GM23338 (cell line): ENCODE data around the gene TCTN1. TPM values are rescaled to one million over a fixed set of nuclear protein-coding genes. Genes with fewer than 3 reads are reported as not detected.

Experiments
- ATAC-seq: fragments of 200-7000 bp; cut with Tn5 transposase; 3 replicates; pipeline ENCODE4 v1.9.1; 2020
- DNase-seq: peaks from one replicate; pipeline ENCODE4 v3.0.0-alpha.2; 2015; ENCODE audit warnings: low spot score
- H2AFZ ChIP-seq: fragments of 200-600 bp; sonication (generic); 2 replicates; pipeline ENCODE4 v1.8.0; 2016; ENCODE audit warnings: antibody characterized with exemption, mild to moderate bottlenecking, moderate library complexity
- H3F3A ChIP-seq: fragments of 200-600 bp; sonication (generic); replicated peaks from 2 replicates; pipeline ENCODE4 v1.8.0; 2017; ENCODE audit warnings: antibody characterized with exemption, mixed run types, low read depth
- H3K27ac ChIP-seq: fragments of 200-600 bp; sonication (generic); 2 replicates; pipeline ENCODE4 v1.6.1; 2016; ENCODE audit warnings: low read depth
- H3K27me3 ChIP-seq: fragments of 200-600 bp; sonication (generic); 2 replicates; pipeline ENCODE4 v1.8.0; 2016; ENCODE audit warnings: mild to moderate bottlenecking, mixed run types, moderate library complexity; ENCODE audit not compliant: insufficient read depth
- H3K36me3 ChIP-seq: fragments of 200-600 bp; sonication (generic); 2 replicates; pipeline ENCODE4 v1.8.0; 2016; ENCODE audit warnings: mild to moderate bottlenecking; ENCODE audit not compliant: insufficient read depth
- H3K4me1 ChIP-seq: fragments of 200-600 bp; sonication (generic); 2 replicates; pipeline ENCODE4 v1.8.0; 2016; ENCODE audit warnings: mild to moderate bottlenecking, moderate library complexity; ENCODE audit not compliant: insufficient read depth
- H3K4me2 ChIP-seq: fragments of 200-600 bp; sonication (generic); 2 replicates; pipeline ENCODE4 v1.7.1; 2017; ENCODE audit warnings: mixed run types
- H3K4me3 ChIP-seq: fragments of 200-600 bp; sonication (generic); 2 replicates; pipeline ENCODE4 v1.6.1; 2016; ENCODE audit warnings: mixed run types
- H3K79me2 ChIP-seq: fragments of 200-600 bp; sonication (generic); replicated peaks from 2 replicates; pipeline ENCODE4 v1.8.0; 2017; ENCODE audit warnings: mild to moderate bottlenecking; ENCODE audit not compliant: insufficient read depth
- H3K9me2 ChIP-seq: fragments of 200-600 bp; sonication (generic); 2 replicates; pipeline ENCODE4 v1.8.0; 2017; ENCODE audit not compliant: insufficient read depth
- H4K20me1 ChIP-seq: fragments of 200-600 bp; sonication (generic); replicated peaks from 2 replicates; pipeline ENCODE4 v1.8.0; 2017; ENCODE audit warnings: mild to moderate bottlenecking; ENCODE audit not compliant: insufficient read depth
- H3K27ac Mint-ChIP-seq: 2 replicates; pipeline ENCODE4 v1.8.0; 2020; ENCODE audit warnings: inconsistent platforms, mild to moderate bottlenecking, moderate library complexity, mixed read lengths
- H3K27me3 Mint-ChIP-seq: 3 replicates; pipeline ENCODE4 v1.8.0; 2022; ENCODE audit warnings: low read depth, mild to moderate bottlenecking, moderate library complexity, mixed read lengths, inconsistent platforms; ENCODE audit not compliant: insufficient read depth, poor library complexity
- H3K36me3 Mint-ChIP-seq: 3 replicates; pipeline ENCODE4 v1.8.0; 2021; ENCODE audit warnings: low read depth, mild to moderate bottlenecking, inconsistent platforms, moderate library complexity, mixed read lengths
- H3K4me1 Mint-ChIP-seq: 3 replicates; pipeline ENCODE4 v1.8.0; 2020; ENCODE audit warnings: mild to moderate bottlenecking, inconsistent platforms, mixed read lengths
- H3K4me3 Mint-ChIP-seq: 3 replicates; pipeline ENCODE4 v1.8.0; 2021; ENCODE audit warnings: moderate library complexity, mild to moderate bottlenecking, inconsistent platforms, mixed read lengths
- H3K9me3 Mint-ChIP-seq: 3 replicates; pipeline ENCODE4 v1.8.0; 2020; ENCODE audit warnings: moderate library complexity, mild to moderate bottlenecking, inconsistent platforms, mixed read lengths
- CREB1 ChIP-seq: fragments of 250-450 bp; sonication (Bioruptor Pico); IDR thresholded peaks from 2 replicates; pipeline ENCODE4 v1.5.0; 2020; ENCODE audit warnings: low read depth, mild to moderate bottlenecking, moderate library complexity
- EZH2 ChIP-seq: fragments of 200-600 bp; sonication (generic); IDR thresholded peaks from one replicate; pipeline ENCODE4 v1.8.0; 2017; ENCODE audit warnings: antibody characterized with exemption, mild to moderate bottlenecking, low read depth; ENCODE audit not compliant: unreplicated experiment
- EZH2phosphoT487 ChIP-seq: fragments of 200-600 bp; sonication (generic); IDR thresholded peaks from one replicate; pipeline ENCODE4 v1.8.1; 2018; ENCODE audit warnings: antibody characterized with exemption; ENCODE audit not compliant: unreplicated experiment
- JUNB ChIP-seq: IDR thresholded peaks from one replicate; pipeline ENCODE4 v1.6.1; 2016; ENCODE audit warnings: antibody characterized with exemption; ENCODE audit not compliant: unreplicated experiment
- NANOG ChIP-seq: IDR thresholded peaks from 2 replicates; pipeline ENCODE4 v1.6.1; 2016; ENCODE audit warnings: antibody characterized with exemption, borderline replicate concordance
- POLR2AphosphoS5 ChIP-seq: IDR thresholded peaks from 2 replicates; pipeline ENCODE4 v1.6.1; 2016; ENCODE audit warnings: antibody characterized with exemption, low read depth
- STAT1 ChIP-seq: IDR thresholded peaks from one replicate; pipeline ENCODE4 v1.6.1; 2016; ENCODE audit warnings: antibody characterized with exemption; ENCODE audit not compliant: unreplicated experiment
- ZNF114 ChIP-seq: fragments of 250-450 bp; sonication (Bioruptor Pico); IDR thresholded peaks from 2 replicates; pipeline ENCODE4 v1.5.0; 2020; ENCODE audit warnings: mild to moderate bottlenecking, moderate library complexity
- ZNF331 ChIP-seq: fragments of 250-450 bp; sonication (Bioruptor Pico); IDR thresholded peaks from 2 replicates; pipeline ENCODE4 v1.5.0; 2020; ENCODE audit warnings: low read depth, mild to moderate bottlenecking, moderate library complexity
- polyA plus RNA-seq: library from polyadenylated mRNA; unstranded; fragments of >200 nt; fragmentation: Nextera tagmentation; extraction: Ambion mirVana; gene quantifications from 2 replicates; pipeline ENCODE4 v1.2.1, GENCODE V29; 2016
- total RNA-seq: library from RNA; depleted of rRNA; stranded (reverse); fragments of >200 nt; shearing (Covaris generic); gene quantifications from 2 replicates; pipeline ENCODE4 v1.2.3, GENCODE V29; 2014
- TF ChIP-seq, protein P1 (sequence below): fragments of 250-450 bp; sonication (Bioruptor Pico); IDR thresholded peaks from 2 replicates; pipeline ENCODE4 v1.5.0; 2020; ENCODE audit warnings: mild to moderate bottlenecking, moderate library complexity
- TF ChIP-seq, protein P2 (sequence below): IDR thresholded peaks from 2 replicates; pipeline ENCODE4 v1.6.1; 2016; ENCODE audit warnings: antibody characterized with exemption
- TF ChIP-seq, protein P3 (sequence below): IDR thresholded peaks from one replicate; pipeline ENCODE4 v1.6.1; 2018; ENCODE audit warnings: antibody characterized with exemption; ENCODE audit not compliant: unreplicated experiment
- TF ChIP-seq, protein P4 (sequence below), 2 experiments: fragments of 200-600 bp in 1 of 2; sonication (generic) in 1 of 2; conservative IDR thresholded peaks; 2 replicates each; pipeline versions ENCODE4 v1.5.1 to v1.6.1; 2016 to 2017; ENCODE audit warnings: antibody characterized with exemption in 2 of 2, low read depth in 2 of 2, mild to moderate bottlenecking in 2 of 2, moderate library complexity in 1 of 2

Gene TCTN1
- total and polyA plus RNA-seq, 2 experiments from 2014 or later: 10.6 to 12.4 TPM

DNA sequence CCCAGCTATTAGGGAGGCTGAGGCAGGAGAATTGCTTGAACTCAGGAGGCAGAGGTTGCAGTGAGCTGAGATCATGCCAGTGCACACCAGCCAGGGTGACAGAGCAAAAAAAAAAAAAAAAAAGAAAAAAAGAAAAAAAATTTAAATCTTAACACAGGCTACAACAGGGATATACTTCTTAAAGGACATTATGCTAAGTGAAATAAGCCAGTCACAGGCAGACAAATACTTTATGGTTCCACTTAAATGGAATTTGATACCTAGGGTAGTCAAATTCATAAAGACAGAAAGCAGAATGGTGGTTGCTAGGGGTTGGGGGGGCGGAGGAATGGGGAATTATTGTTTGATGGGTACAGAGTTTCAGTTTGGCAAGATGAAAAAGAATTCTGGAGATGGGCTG is 16.0 kb upstream of the TCTN1 start:
- Mint-ChIP-seq H3K36me3 (no peaks in the 10 kb centered on the region), H3K27ac (no peak overlapping the region), H3K9me3 (no peaks in the 10 kb centered on the region; the same call in 2 of the 3 replicates), H3K4me1 (no peaks in the 10 kb centered on the region), H3K4me3 (no peak overlapping the region), H3K27me3 (peaks cover 3% of the 10 kb centered on the region)
- no peak overlapping the region for H3K27ac ChIP-seq
- H3K4me1 ChIP-seq: no peaks in the 10 kb centered on the region
- H3K79me2 ChIP-seq: no peaks in the 10 kb centered on the region
- no peaks in the 10 kb centered on the region for H3K36me3 ChIP-seq
- no peak overlapping the region for H2AFZ ChIP-seq
- no peaks in the 10 kb centered on the region for H3K9me2 ChIP-seq
- ATAC-seq (no peak), DNase-seq (no peak)
- H4K20me1 ChIP-seq: no peaks in the 10 kb centered on the region
- no peaks in the 10 kb centered on the region for H3F3A ChIP-seq
- TF ChIP-seq STAT1 (no peak), ZNF114 (CRISPR knock-in tag) (no peak), NANOG (no peak), EZH2 (no peak), ZNF331 (CRISPR knock-in tag) (no peak), CREB1 (CRISPR knock-in tag) (no peak), JUNB (no peak), EZH2phosphoT487 (no peak), POLR2AphosphoS5 (no peak)
- TF ChIP-seq, protein P1, sequence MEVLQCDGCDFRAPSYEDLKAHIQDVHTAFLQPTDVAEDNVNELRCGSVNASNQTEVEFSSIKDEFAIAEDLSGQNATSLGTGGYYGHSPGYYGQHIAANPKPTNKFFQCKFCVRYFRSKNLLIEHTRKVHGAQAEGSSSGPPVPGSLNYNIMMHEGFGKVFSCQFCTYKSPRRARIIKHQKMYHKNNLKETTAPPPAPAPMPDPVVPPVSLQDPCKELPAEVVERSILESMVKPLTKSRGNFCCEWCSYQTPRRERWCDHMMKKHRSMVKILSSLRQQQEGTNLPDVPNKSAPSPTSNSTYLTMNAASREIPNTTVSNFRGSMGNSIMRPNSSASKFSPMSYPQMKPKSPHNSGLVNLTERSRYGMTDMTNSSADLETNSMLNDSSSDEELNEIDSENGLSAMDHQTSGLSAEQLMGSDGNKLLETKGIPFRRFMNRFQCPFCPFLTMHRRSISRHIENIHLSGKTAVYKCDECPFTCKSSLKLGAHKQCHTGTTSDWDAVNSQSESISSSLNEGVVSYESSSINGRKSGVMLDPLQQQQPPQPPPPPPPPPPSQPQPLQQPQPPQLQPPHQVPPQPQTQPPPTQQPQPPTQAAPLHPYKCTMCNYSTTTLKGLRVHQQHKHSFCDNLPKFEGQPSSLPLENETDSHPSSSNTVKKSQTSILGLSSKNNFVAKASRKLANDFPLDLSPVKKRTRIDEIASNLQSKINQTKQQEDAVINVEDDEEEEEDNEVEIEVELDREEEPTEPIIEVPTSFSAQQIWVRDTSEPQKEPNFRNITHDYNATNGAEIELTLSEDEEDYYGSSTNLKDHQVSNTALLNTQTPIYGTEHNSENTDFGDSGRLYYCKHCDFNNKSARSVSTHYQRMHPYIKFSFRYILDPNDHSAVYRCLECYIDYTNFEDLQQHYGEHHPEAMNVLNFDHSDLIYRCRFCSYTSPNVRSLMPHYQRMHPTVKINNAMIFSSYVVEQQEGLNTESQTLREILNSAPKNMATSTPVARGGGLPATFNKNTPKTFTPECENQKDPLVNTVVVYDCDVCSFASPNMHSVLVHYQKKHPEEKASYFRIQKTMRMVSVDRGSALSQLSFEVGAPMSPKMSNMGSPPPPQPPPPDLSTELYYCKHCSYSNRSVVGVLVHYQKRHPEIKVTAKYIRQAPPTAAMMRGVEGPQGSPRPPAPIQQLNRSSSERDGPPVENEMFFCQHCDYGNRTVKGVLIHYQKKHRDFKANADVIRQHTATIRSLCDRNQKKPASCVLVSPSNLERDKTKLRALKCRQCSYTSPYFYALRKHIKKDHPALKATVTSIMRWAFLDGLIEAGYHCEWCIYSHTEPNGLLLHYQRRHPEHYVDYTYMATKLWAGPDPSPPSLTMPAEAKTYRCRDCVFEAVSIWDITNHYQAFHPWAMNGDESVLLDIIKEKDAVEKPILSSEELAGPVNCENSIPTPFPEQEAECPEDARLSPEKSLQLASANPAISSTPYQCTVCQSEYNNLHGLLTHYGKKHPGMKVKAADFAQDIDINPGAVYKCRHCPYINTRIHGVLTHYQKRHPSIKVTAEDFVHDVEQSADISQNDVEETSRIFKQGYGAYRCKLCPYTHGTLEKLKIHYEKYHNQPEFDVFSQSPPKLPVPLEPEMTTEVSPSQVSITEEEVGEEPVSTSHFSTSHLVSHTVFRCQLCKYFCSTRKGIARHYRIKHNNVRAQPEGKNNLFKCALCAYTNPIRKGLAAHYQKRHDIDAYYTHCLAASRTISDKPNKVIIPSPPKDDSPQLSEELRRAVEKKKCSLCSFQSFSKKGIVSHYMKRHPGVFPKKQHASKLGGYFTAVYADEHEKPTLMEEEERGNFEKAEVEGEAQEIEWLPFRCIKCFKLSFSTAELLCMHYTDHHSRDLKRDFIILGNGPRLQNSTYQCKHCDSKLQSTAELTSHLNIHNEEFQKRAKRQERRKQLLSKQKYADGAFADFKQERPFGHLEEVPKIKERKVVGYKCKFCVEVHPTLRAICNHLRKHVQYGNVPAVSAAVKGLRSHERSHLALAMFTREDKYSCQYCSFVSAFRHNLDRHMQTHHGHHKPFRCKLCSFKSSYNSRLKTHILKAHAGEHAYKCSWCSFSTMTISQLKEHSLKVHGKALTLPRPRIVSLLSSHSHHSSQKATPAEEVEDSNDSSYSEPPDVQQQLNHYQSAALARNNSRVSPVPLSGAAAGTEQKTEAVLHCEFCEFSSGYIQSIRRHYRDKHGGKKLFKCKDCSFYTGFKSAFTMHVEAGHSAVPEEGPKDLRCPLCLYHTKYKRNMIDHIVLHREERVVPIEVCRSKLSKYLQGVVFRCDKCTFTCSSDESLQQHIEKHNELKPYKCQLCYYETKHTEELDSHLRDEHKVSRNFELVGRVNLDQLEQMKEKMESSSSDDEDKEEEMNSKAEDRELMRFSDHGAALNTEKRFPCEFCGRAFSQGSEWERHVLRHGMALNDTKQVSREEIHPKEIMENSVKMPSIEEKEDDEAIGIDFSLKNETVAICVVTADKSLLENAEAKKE (CRISPR knock-in tag): no peak
- TF ChIP-seq, protein P2, sequence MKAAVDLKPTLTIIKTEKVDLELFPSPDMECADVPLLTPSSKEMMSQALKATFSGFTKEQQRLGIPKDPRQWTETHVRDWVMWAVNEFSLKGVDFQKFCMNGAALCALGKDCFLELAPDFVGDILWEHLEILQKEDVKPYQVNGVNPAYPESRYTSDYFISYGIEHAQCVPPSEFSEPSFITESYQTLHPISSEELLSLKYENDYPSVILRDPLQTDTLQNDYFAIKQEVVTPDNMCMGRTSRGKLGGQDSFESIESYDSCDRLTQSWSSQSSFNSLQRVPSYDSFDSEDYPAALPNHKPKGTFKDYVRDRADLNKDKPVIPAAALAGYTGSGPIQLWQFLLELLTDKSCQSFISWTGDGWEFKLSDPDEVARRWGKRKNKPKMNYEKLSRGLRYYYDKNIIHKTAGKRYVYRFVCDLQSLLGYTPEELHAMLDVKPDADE: no peak
- TF ChIP-seq, protein P3, sequence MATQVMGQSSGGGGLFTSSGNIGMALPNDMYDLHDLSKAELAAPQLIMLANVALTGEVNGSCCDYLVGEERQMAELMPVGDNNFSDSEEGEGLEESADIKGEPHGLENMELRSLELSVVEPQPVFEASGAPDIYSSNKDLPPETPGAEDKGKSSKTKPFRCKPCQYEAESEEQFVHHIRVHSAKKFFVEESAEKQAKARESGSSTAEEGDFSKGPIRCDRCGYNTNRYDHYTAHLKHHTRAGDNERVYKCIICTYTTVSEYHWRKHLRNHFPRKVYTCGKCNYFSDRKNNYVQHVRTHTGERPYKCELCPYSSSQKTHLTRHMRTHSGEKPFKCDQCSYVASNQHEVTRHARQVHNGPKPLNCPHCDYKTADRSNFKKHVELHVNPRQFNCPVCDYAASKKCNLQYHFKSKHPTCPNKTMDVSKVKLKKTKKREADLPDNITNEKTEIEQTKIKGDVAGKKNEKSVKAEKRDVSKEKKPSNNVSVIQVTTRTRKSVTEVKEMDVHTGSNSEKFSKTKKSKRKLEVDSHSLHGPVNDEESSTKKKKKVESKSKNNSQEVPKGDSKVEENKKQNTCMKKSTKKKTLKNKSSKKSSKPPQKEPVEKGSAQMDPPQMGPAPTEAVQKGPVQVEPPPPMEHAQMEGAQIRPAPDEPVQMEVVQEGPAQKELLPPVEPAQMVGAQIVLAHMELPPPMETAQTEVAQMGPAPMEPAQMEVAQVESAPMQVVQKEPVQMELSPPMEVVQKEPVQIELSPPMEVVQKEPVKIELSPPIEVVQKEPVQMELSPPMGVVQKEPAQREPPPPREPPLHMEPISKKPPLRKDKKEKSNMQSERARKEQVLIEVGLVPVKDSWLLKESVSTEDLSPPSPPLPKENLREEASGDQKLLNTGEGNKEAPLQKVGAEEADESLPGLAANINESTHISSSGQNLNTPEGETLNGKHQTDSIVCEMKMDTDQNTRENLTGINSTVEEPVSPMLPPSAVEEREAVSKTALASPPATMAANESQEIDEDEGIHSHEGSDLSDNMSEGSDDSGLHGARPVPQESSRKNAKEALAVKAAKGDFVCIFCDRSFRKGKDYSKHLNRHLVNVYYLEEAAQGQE: no peak
- TF ChIP-seq, protein P4, sequence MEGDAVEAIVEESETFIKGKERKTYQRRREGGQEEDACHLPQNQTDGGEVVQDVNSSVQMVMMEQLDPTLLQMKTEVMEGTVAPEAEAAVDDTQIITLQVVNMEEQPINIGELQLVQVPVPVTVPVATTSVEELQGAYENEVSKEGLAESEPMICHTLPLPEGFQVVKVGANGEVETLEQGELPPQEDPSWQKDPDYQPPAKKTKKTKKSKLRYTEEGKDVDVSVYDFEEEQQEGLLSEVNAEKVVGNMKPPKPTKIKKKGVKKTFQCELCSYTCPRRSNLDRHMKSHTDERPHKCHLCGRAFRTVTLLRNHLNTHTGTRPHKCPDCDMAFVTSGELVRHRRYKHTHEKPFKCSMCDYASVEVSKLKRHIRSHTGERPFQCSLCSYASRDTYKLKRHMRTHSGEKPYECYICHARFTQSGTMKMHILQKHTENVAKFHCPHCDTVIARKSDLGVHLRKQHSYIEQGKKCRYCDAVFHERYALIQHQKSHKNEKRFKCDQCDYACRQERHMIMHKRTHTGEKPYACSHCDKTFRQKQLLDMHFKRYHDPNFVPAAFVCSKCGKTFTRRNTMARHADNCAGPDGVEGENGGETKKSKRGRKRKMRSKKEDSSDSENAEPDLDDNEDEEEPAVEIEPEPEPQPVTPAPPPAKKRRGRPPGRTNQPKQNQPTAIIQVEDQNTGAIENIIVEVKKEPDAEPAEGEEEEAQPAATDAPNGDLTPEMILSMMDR (conservative IDR thresholded peaks at IDR 0.05; ENCODE audit: low read depth in 2 of 2): no peak
- no peaks in the 10 kb centered on the region for H3K27me3 ChIP-seq
- no peak overlapping the region for H3K4me3 ChIP-seq
- no peak overlapping the region for H3K4me2 ChIP-seq
